ENCODE data around the gene LTBP1.
"Not testable (repeated sequence)": the region's sequence is repeated elsewhere in the genome, so short reads cannot be mapped to it uniquely, and the experiment has no call there.

Gene LTBP1

GRCh38 chr2:33144243-33144642 lies 197.5 kb downstream of the LTBP1 start:
- no peak for DNase-seq (ENCODE audit: low read depth in 2 of 2)

- no peak for DNase-seq (ENCODE audit: low read depth in 2 of 2)
Measured at GRCh38 chr2:33145459-33145858, 198.7 kb downstream of the LTBP1 start.

- DNase-seq (ENCODE audit: low read depth in 2 of 2), result no peak
Measured at GRCh38 chr2:33146102-33146501, 199.3 kb downstream of the LTBP1 start.

GRCh38 chr2:33153008-33153407 lies 206.3 kb downstream of the LTBP1 start:
- no peak for DNase-seq (ENCODE audit: low read depth in 2 of 2)

- DNase-seq (ENCODE audit: low read depth in 2 of 2), result no peak
Measured at GRCh38 chr2:33158482-33159003, 211.8 kb downstream of the LTBP1 start.

- no peak for DNase-seq (ENCODE audit: low read depth in 2 of 2)
Measured at GRCh38 chr2:33160191-33160590, 213.4 kb downstream of the LTBP1 start.

- no peak for DNase-seq (ENCODE audit: low read depth in 2 of 2)
Measured at GRCh38 chr2:33166287-33166881, 219.6 kb downstream of the LTBP1 start.

- no peak for DNase-seq (ENCODE audit: low read depth in 2 of 2)
Measured at GRCh38 chr2:33167622-33168245, 221.0 kb downstream of the LTBP1 start.

- DNase-seq (ENCODE audit: low read depth in 2 of 2), result no peak
Measured at GRCh38 chr2:33168425-33168824, 221.7 kb downstream of the LTBP1 start.

GRCh38 chr2:33168922-33169321 lies 222.2 kb downstream of the LTBP1 start:
- DNase-seq (ENCODE audit: low read depth in 2 of 2), result no peak

GRCh38 chr2:33170251-33170650 lies 223.5 kb downstream of the LTBP1 start:
- DNase-seq (ENCODE audit: low read depth in 2 of 2), result not testable (repeated sequence)

GRCh38 chr2:33177627-33178026 lies 230.9 kb downstream of the LTBP1 start:
- DNase-seq (ENCODE audit: low read depth in 2 of 2), result no peak

- DNase-seq (ENCODE audit: low read depth in 2 of 2), result no peak
Measured at GRCh38 chr2:33178209-33178608, 231.5 kb downstream of the LTBP1 start.

GRCh38 chr2:33180915-33181314 lies 234.2 kb downstream of the LTBP1 start:
- DNase-seq (ENCODE audit: low read depth in 2 of 2), result no peak

GRCh38 chr2:33181466-33181865 lies 234.7 kb downstream of the LTBP1 start:
- DNase-seq (ENCODE audit: low read depth in 2 of 2), result no peak

- DNase-seq (ENCODE audit: low read depth in 2 of 2), result no peak
Measured at GRCh38 chr2:33184041-33184440, 237.3 kb downstream of the LTBP1 start.

GRCh38 chr2:33186937-33187336 lies 240.2 kb downstream of the LTBP1 start:
- no peak for DNase-seq (ENCODE audit: low read depth in 2 of 2)

- DNase-seq (ENCODE audit: low read depth in 2 of 2), result no peak
Measured at GRCh38 chr2:33188799-33189198, 242.0 kb downstream of the LTBP1 start.

- DNase-seq (ENCODE audit: low read depth in 2 of 2), result no peak
Measured at GRCh38 chr2:33190393-33190937, 243.7 kb downstream of the LTBP1 start.

- DNase-seq (ENCODE audit: low read depth in 2 of 2), result no peak
Measured at GRCh38 chr2:33195891-33196290, 249.1 kb downstream of the LTBP1 start.

- DNase-seq (ENCODE audit: low read depth in 2 of 2), result no peak
Measured at GRCh38 chr2:33196700-33197099, 249.9 kb downstream of the LTBP1 start.

- no peak for DNase-seq (ENCODE audit: low read depth in 2 of 2)
Measured at GRCh38 chr2:33197198-33197938, 250.6 kb downstream of the LTBP1 start.

Measured in stimulated activated CD4-positive, alpha-beta T cell treated with anti-CD3 and anti-CD28 coated beads, Interleukin-1b, Interleukin-23, amount 100 ng/mL, for 4 hours (primary cell).